Psoas muscle (tissue), 8 donors: ENCODE results near the gene NDUFB1. TPM values are rescaled to one million over a fixed set of nuclear protein-coding genes. Genes with fewer than 3 reads are reported as not detected.
A peak's percentile ranks its signal among the peaks of the same experiment; 100 is the strongest.

Experiments used
- ATAC-seq, 4 donors: fragments of 200-7000 bp; cut with Tn5 transposase; one replicate each; pipeline ENCODE4 v1.9.1; 2020; ENCODE audit warnings: moderate library complexity in 3 of 4, mild to moderate bottlenecking in 2 of 4
- DNase-seq, 2 donors: peaks; one replicate each; pipeline ENCODE4 v3.0.0-alpha.2; 2020
- H3K27ac ChIP-seq: fragments of 200-600 bp; one replicate; pipeline ENCODE4 v1.8.0; 2022
- H3K27me3 ChIP-seq, 3 donors: fragments of 200-600 bp in 1 of 3; one replicate each; pipeline versions ENCODE4 v1.6.1 to v1.8.0; 2013 to 2022; ENCODE audit warnings: low read length in 2 of 3, mild to moderate bottlenecking in 2 of 3, moderate library complexity in 1 of 3; ENCODE audit not compliant: insufficient read depth in 3 of 3
- H3K36me3 ChIP-seq, 2 donors: fragments of 200-600 bp in 1 of 2; one replicate each; pipeline versions ENCODE4 v1.6.1 to v1.8.0; 2013 to 2022; ENCODE audit warnings: low read depth in 1 of 2, mild to moderate bottlenecking in 1 of 2, moderate library complexity in 1 of 2; ENCODE audit not compliant: insufficient read depth in 1 of 2
- H3K4me1 ChIP-seq: fragments of 200-600 bp; one replicate; pipeline ENCODE4 v1.8.0; 2022
- H3K4me3 ChIP-seq: fragments of 200-600 bp; one replicate; pipeline ENCODE4 v1.8.0; 2022; ENCODE audit warnings: mild to moderate bottlenecking
- H3K9me3 ChIP-seq: fragments of 200-600 bp; one replicate; pipeline ENCODE4 v1.8.0; 2022
- WGBS, 3 donors: extraction: QIAGEN DNeasy Blood & Tissue Kit; methylation state at CpG; one replicate each; pipeline versions ENCODE4 v1.1.6 to v1.1.7; 2013; 5-methylcytosine and 5-hydroxymethylcytosine counted together
- intact Hi-C, 2 donors: fragments of 100-400 bp; cut with DNase I; formaldehyde crosslinking; loops; one replicate each; pipeline versions ENCODE4 v1.11.0 to v1.14.2; 2022
- polyA plus RNA-seq, 3 donors: library from polyadenylated mRNA; stranded (reverse); fragments of 200-250 nt; gene quantifications; one replicate each; pipeline ENCODE4 v1.2.3, GENCODE V29; 2013
- total RNA-seq, 4 donors: library from RNA; stranded (reverse); fragmentation: NEBNext Ultra II Directional in 2 of 4; extraction: Animal tissue kit (Norgen Biotek cat#: 25700) in 2 of 4; gene quantifications; one replicate each; pipeline versions ENCODE4 v1.2.1 to v1.2.4, GENCODE V29; 2021 to 2023
- TF ChIP-seq, protein P1 (sequence below): fragments of 200-600 bp; IDR thresholded peaks from one replicate; pipeline ENCODE4 v1.8.0; 2022; ENCODE audit warnings: antibody characterized with exemption
- donor health status: healthy with polysubstance abuse.
- donor health status: DM: no; HTN: no; CAD: no; lungs with moderate emphysema.
- donor health status: Bipolar disorder and iron deficiency.
- donor health status: healthy.
- donor health status: DM: yes; HTN: yes; CAD: no.
- donor health status: DM: no; HTN: no; CAD: no.
- donor health status: DM: no; HTN: no; CAD: no.
- donor health status: DM: yes; HTN: yes; CAD: no.

NDUFB1 gene
- total and polyA plus RNA-seq, 7 donors: 201 to 771 (median 306) TPM

- intact Hi-C loops: loop anchor here (2.0 to 5.0 kb wide), 2 partner anchors 64 to 65 kb away; partner anchors contain the start of gene TRIP11 (in 2 of the 2)
- Histone ChIP-seq H3K27me3 (no peaks in the 10 kb centered on the region), H3K4me1 (peaks cover 12% of the 10 kb centered on the region), H3K36me3 (no peaks in the 10 kb centered on the region), H3K9me3 (no peaks in the 10 kb centered on the region), H3K4me3 (peak overlapping the region; percentile 97), H3K27ac (peak overlapping the region; percentile 91)
- 0 to 1% (median 0%) methylated on average over 10 of the region's 10 CpGs for WGBS, 3 donors
- TF ChIP-seq, protein P1, sequence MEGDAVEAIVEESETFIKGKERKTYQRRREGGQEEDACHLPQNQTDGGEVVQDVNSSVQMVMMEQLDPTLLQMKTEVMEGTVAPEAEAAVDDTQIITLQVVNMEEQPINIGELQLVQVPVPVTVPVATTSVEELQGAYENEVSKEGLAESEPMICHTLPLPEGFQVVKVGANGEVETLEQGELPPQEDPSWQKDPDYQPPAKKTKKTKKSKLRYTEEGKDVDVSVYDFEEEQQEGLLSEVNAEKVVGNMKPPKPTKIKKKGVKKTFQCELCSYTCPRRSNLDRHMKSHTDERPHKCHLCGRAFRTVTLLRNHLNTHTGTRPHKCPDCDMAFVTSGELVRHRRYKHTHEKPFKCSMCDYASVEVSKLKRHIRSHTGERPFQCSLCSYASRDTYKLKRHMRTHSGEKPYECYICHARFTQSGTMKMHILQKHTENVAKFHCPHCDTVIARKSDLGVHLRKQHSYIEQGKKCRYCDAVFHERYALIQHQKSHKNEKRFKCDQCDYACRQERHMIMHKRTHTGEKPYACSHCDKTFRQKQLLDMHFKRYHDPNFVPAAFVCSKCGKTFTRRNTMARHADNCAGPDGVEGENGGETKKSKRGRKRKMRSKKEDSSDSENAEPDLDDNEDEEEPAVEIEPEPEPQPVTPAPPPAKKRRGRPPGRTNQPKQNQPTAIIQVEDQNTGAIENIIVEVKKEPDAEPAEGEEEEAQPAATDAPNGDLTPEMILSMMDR: no peak
- peak; percentile 56 to 79 for DNase-seq
- ATAC-seq: peak; percentile 17 to 41 (median 20)
Observed at GRCh38 chr14:92105893-92106142, 15.7 kb downstream of the NDUFB1 start.

DNA sequence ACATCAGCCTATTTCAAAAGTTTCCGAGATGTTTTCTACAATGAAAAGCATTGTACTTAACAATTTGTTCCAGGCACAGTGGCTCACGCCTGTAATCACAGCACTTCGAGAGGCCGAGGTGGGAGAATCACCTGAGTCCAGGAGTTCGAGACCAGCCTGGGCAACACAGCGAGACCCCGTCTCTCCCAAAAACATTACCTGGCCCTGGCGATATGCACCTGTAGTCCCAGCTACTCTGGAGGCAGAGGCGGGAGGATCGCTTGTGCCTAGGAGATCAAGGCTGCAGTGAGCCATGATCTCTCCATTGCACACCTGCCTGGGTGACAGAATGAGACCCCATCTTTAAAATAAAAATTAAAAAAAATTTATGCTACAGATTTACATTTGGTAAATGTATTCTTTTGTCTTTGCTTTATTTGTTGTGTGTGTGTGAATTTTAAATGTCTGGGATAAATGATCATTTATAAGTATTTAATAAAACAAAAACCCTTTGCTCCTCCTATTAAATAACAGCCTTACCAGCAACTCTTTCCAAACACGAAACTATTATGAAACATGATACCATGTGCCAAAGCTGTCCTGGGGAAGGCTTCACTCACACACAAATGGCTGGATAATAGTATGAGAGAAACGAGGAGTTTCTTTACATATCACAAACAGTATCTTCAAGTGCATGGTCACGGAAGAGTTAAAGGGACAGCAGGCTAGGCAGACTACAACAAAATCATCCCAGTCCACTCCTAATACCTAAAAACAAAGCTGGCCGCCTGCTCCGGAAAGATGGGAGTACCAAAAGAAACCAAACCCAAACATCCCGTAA is 16.2 kb downstream of the NDUFB1 start:
- Histone ChIP-seq H3K27me3 (no peaks in the 10 kb centered on the region), H3K27ac (peak overlapping the region; percentile 91), H3K4me3 (peak overlapping the region; percentile 97), H3K4me1 (peaks cover 12% of the 10 kb centered on the region), H3K36me3 (no peaks in the 10 kb centered on the region), H3K9me3 (no peaks in the 10 kb centered on the region)
- TF ChIP-seq, protein P1: no peak
- intact Hi-C loops: loop anchor here in 1 of 2 donors (5.0 kb wide), 1 partner anchor 63 kb away; the partner anchor contains the start of gene TRIP11
- no peak for DNase-seq
- peak in 1 of 4 donors; percentile 3 for ATAC-seq
- WGBS, 3 donors: 41 to 50% (median 47%) methylated on average over 16 of the region's 16 CpGs

DNA sequence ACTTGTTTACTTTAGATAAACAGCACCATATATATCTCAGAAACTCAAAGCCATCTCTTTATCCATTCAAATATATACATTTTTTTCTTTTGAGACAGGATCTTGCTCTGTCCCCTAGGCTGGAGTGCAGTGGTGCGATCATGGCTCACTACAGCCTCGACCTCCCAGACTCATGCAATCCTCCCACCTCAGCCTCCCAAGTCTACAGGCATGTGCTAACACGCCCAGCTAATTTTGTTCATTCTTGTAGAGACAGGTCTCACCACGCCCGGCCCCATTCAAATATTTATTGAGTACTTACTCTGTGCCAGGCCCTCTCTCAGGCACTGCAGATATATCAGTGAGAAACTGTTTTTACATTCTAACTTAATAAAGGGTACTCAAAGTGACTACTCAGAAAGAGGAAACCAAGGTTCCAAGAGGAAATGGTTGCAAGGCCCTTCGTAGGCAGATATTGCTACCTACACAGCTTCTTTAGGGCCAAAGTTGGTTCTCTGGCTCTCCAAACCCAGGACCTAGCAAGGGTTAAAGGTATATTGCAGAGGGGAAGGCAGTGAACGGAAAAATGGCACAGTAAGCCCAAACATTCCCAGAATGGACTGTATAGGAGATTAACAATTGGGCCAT is 18.0 kb downstream of the NDUFB1 start:
- TF ChIP-seq, protein P1: no peak
- no peaks in the 10 kb centered on the region for H3K27me3 ChIP-seq
- no peak for ATAC-seq
- intact Hi-C loops: no loop called here
- WGBS, 3 donors: 86 to 89% (median 89%) methylated on average over 7 of the region's 7 CpGs
- DNase-seq: no peak
- no peaks in the 10 kb centered on the region for H3K36me3 ChIP-seq
- H3K4me1 ChIP-seq: peaks cover 12% of the 10 kb centered on the region
- H3K9me3 ChIP-seq: no peaks in the 10 kb centered on the region
- no peak overlapping the region for H3K4me3 ChIP-seq
- H3K27ac ChIP-seq: no peak overlapping the region

DNA sequence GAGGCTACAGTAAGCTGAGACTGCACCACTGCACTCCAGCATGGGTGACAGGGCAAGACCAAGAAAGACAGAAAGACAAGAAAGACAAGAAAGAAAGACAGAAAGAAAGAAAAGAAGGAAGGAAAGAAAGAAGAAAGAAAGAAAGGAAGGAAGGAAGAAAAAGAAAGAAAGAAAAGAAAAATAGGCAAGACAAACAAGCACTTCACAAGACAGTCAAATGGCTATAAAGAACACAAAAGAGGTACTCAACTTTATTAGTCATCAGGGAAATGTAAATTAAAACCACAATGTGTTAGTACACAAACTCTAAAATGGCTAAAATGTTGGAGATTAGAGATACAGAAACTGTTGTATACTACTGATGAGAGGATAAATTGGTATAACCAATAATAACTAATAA is 21.7 kb downstream of the NDUFB1 start:
- DNase-seq: no peak
- no peaks in the 10 kb centered on the region for H3K27me3 ChIP-seq
- intact Hi-C loops: no loop called here
- TF ChIP-seq, protein P1: no peak
- peaks cover 0 to 20% of the 10 kb centered on the region in 2 donors for H3K36me3 ChIP-seq
- H3K27ac ChIP-seq: no peak overlapping the region
- no peaks in the 10 kb centered on the region for H3K9me3 ChIP-seq
- no peak for ATAC-seq
- H3K4me1 ChIP-seq: peaks cover 8% of the 10 kb centered on the region
- H3K4me3 ChIP-seq: no peak overlapping the region
